ENCODE data around the gene SAP130. TPM values are rescaled to one million over a fixed set of nuclear protein-coding genes. Genes with fewer than 3 reads are reported as not detected.

Gene SAP130
- total and polyA plus RNA-seq, 2 of the 8 experiments (the other 6 are each of a cell fraction or from before 2014, with no cell fraction given) = 51.4 to 54.3 TPM

- no peak for TF ChIP-seq CHD7 (IDR thresholded peaks at IDR 0.05; ENCODE audit: insufficient replicate concordance, low read length)
- no peak for TF ChIP-seq RNF2 (IDR thresholded peaks at IDR 0.05; ENCODE audit: borderline replicate concordance, low read depth, low read length, missing control alignments, poor library complexity, severe bottlenecking)
- no peak for TF ChIP-seq POU5F1 (IDR thresholded peaks at IDR 0.05; ENCODE audit: low read depth, low read length)
- TF ChIP-seq CTCF (IDR thresholded peaks at IDR 0.05; ENCODE audit: control extremely low read depth in 1 of 3, insufficient read depth in 1 of 3, low read depth in 1 of 3, low read length in 3 of 3) = no peak
- TF ChIP-seq SIRT6 (IDR thresholded peaks at IDR 0.05; ENCODE audit: low read length) = no peak
- TF ChIP-seq E2F6 (IDR thresholded peaks at IDR 0.05) = no peak
Observed at GRCh38 chr2:128008074-128008672, 19.7 kb downstream of the SAP130 start (continued).

Measured in H1 (cell line).